Measurements from ENCODE around the gene SENP2. TPM values are rescaled to one million over a fixed set of nuclear protein-coding genes. Genes with fewer than 3 reads are reported as not detected.

The SENP2 gene
- polyA plus RNA-seq, 1 donor (not counting 4 experiments of a cell fraction or from before 2014, with no cell fraction given), result 12.6 TPM

DNA sequence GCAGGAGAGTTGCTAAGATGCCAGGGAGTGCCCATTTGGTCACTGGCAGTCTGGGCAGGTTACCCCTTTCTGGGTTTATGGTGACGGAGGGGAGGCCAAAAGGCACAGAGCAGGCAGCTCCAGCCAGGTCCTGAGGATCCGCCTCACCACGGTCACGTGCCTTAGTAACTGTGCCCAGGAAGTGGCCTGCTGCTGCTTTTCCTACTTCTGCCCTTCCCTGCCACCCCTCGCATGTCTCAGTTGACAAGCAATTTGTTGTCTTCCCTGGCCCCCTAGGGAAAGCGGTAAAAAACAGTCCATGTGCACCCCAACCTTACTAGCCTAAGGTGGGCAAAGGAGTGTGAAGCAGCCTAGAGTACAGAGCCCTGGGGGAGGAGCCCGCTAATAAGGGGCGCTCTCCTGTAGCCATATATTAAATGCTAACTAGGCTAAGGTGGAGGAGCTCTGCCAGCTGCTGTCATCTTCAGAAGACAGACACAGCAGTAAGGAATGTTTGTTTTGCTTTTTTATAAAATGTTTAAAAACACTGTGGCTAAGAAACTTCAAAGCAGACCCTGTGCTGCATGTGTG, 24.6 kb upstream of the SENP2 start:
- dilution Hi-C loops (cut with MboI; ENCODE audit: extremely low pct_ligation_motif_present, low sequenced_read_pairs), result no loop called here
- no peak overlapping the region for H3K27ac ChIP-seq (ENCODE audit: control insufficient read depth, insufficient read depth, low read length)

DNA sequence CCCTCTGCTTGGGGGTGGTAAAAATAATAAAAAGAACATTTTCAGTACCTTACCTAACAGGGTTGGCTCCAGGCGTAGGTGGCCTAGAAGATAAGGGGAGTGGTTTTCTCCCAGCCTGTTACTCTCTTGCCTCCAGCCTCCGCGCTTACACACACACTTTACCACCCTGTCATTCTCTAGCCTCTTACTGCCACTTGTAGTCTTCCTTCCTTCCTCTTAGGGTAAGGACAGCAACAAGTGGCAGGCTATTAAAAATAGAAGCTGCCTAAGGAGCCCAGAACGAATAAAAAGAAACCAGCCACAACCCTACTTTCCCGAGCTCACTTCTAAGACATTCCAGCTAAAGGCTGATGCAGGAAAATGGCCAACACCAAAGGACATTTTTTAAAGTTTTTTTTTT, 24.1 kb upstream of the SENP2 start:
- dilution Hi-C loops (cut with MboI; ENCODE audit: extremely low pct_ligation_motif_present, low sequenced_read_pairs), result no loop called here
- H3K9ac ChIP-seq (ENCODE audit: control insufficient read depth, extremely low read depth, insufficient read depth, low read length), result no peak overlapping the region
- no peaks in the 10 kb centered on the region for H3K9me3 ChIP-seq (ENCODE audit: control insufficient read depth, low read depth, low read length)
- no peak for DNase-seq (ENCODE audit: low read depth, low spot score)
- FAIRE-seq, result no peak
- no peaks in the 10 kb centered on the region for H3K36me3 ChIP-seq (ENCODE audit: control insufficient read depth in 2 of 2, extremely low read depth in 1 of 2, insufficient read depth in 2 of 2, low read length in 2 of 2)
- no peak overlapping the region for H3K27ac ChIP-seq (ENCODE audit: control insufficient read depth, insufficient read depth, low read length)
- peaks cover 17% of the 10 kb centered on the region for H3K4me1 ChIP-seq (ENCODE audit: control insufficient read depth, extremely low read depth, insufficient read depth, low read length)
- TF ChIP-seq EZH2 (IDR thresholded peaks at IDR 0.05; ENCODE audit: low read length), result no peak
- TF ChIP-seq, protein P1, sequence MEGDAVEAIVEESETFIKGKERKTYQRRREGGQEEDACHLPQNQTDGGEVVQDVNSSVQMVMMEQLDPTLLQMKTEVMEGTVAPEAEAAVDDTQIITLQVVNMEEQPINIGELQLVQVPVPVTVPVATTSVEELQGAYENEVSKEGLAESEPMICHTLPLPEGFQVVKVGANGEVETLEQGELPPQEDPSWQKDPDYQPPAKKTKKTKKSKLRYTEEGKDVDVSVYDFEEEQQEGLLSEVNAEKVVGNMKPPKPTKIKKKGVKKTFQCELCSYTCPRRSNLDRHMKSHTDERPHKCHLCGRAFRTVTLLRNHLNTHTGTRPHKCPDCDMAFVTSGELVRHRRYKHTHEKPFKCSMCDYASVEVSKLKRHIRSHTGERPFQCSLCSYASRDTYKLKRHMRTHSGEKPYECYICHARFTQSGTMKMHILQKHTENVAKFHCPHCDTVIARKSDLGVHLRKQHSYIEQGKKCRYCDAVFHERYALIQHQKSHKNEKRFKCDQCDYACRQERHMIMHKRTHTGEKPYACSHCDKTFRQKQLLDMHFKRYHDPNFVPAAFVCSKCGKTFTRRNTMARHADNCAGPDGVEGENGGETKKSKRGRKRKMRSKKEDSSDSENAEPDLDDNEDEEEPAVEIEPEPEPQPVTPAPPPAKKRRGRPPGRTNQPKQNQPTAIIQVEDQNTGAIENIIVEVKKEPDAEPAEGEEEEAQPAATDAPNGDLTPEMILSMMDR (optimal IDR thresholded peaks at IDR 0.05 in 1 of 3, IDR thresholded peaks at IDR 0.05 in 1 of 3, conservative IDR thresholded peaks at IDR 0.05 in 1 of 3; ENCODE audit: extremely low read depth in 1 of 3, insufficient read depth in 2 of 3, low read length in 3 of 3), result no peak
- no peak overlapping the region for H3K4me2 ChIP-seq (ENCODE audit: control insufficient read depth, extremely low read depth, insufficient read depth, low read depth, low read length)
- H3K79me2 ChIP-seq (ENCODE audit: control insufficient read depth, insufficient read depth, low read length), result no peaks in the 10 kb centered on the region
- no peaks in the 10 kb centered on the region for H3K9me1 ChIP-seq (ENCODE audit: control insufficient read depth, extremely low read depth, insufficient read depth, low read length)
- H3K27me3 ChIP-seq (ENCODE audit: control insufficient read depth, extremely low read depth, insufficient read depth, low read length), result no peaks in the 10 kb centered on the region
- no peak overlapping the region for H2AFZ ChIP-seq (ENCODE audit: control insufficient read depth, low read length)
- H4K20me1 ChIP-seq (ENCODE audit: control insufficient read depth, extremely low read depth, insufficient read depth, low read length), result no peaks in the 10 kb centered on the region
- H3K4me3 ChIP-seq (ENCODE audit: control insufficient read depth in 2 of 3, extremely low read depth in 1 of 3, insufficient read depth in 2 of 3, low read depth in 1 of 3, low read length in 3 of 3), result no peak overlapping the region

More for the DNA sequence above, 24.6 kb upstream of the SENP2 start:
- Histone ChIP-seq H3K9me3 (ENCODE audit: control insufficient read depth, low read depth, low read length) (no peaks in the 10 kb centered on the region), H3K4me1 (ENCODE audit: control insufficient read depth, extremely low read depth, insufficient read depth, low read length) (peaks cover 17% of the 10 kb centered on the region), H3K36me3 (ENCODE audit: control insufficient read depth in 2 of 2, extremely low read depth in 1 of 2, insufficient read depth in 2 of 2, low read length in 2 of 2) (no peaks in the 10 kb centered on the region), H3K4me3 (ENCODE audit: control insufficient read depth in 2 of 3, extremely low read depth in 1 of 3, insufficient read depth in 2 of 3, low read depth in 1 of 3, low read length in 3 of 3) (no peak overlapping the region), H3K79me2 (ENCODE audit: control insufficient read depth, insufficient read depth, low read length) (no peaks in the 10 kb centered on the region), H3K4me2 (ENCODE audit: control insufficient read depth, extremely low read depth, insufficient read depth, low read depth, low read length) (no peak overlapping the region), H4K20me1 (ENCODE audit: control insufficient read depth, extremely low read depth, insufficient read depth, low read length) (no peaks in the 10 kb centered on the region), H3K9ac (ENCODE audit: control insufficient read depth, extremely low read depth, insufficient read depth, low read length) (no peak overlapping the region), H2AFZ (ENCODE audit: control insufficient read depth, low read length) (no peak overlapping the region), H3K27me3 (ENCODE audit: control insufficient read depth, extremely low read depth, insufficient read depth, low read length) (no peaks in the 10 kb centered on the region), H3K9me1 (ENCODE audit: control insufficient read depth, extremely low read depth, insufficient read depth, low read length) (no peaks in the 10 kb centered on the region)
- TF ChIP-seq EZH2 (IDR thresholded peaks at IDR 0.05; ENCODE audit: low read length), result no peak
- TF ChIP-seq, protein P1 (optimal IDR thresholded peaks at IDR 0.05 in 1 of 3, IDR thresholded peaks at IDR 0.05 in 1 of 3, conservative IDR thresholded peaks at IDR 0.05 in 1 of 3; ENCODE audit: extremely low read depth in 1 of 3, insufficient read depth in 2 of 3, low read length in 3 of 3), result no peak
- FAIRE-seq, result no peak
- no peak for DNase-seq (ENCODE audit: low read depth, low spot score)
